K562 (cell line): Measurements from ENCODE around the gene PIP4K2A. TPM values are rescaled to one million over a fixed set of nuclear protein-coding genes. Genes with fewer than 3 reads are reported as not detected.

ENCODE experiments used
- CC2D1A ChIP-seq: fragments of 450-650 bp; IDR thresholded peaks from 2 replicates; pipeline ENCODE4 v1.6.1; 2017; ENCODE audit warnings: mild to moderate bottlenecking
- COPS2 ChIP-seq: fragments of 450-650 bp; conservative IDR thresholded peaks from 2 replicates; pipeline ENCODE4 v1.6.1; 2016; ENCODE audit warnings: mild to moderate bottlenecking, moderate library complexity
- FOSL1 ChIP-seq: fragments of 200-800 bp; sonication (Bioruptor generic); conservative IDR thresholded peaks from 2 replicates; pipeline ENCODE4 v1.6.1; 2016; ENCODE audit warnings: missing genetic modification characterization, missing compliant biosample characterization
- HMG20A ChIP-seq: fragments of 450-650 bp; formaldehyde crosslinking; conservative IDR thresholded peaks from 2 replicates; pipeline ENCODE4 v1.4.0; 2020; ENCODE audit warnings: mild to moderate bottlenecking, mixed read lengths
- IFI16 ChIP-seq: fragments of 250-450 bp; sonication (Bioruptor Pico); IDR thresholded peaks from 2 replicates; pipeline ENCODE4 v2.1.2; 2022; ENCODE audit warnings: mild to moderate bottlenecking, inconsistent platforms
- JUN ChIP-seq, 2 experiments: sonication (generic) in 1 of 2; formaldehyde crosslinking in 1 of 2; IDR thresholded peaks; 2 replicates each; pipeline versions ENCODE4 v1.6.1 to v1.8.0; 2012 to 2022; ENCODE audit warnings: borderline replicate concordance in 2 of 2, mild to moderate bottlenecking in 2 of 2, improper control_type of control experiment in 1 of 2, low read depth in 1 of 2, low read length in 1 of 2, missing genetic modification reagents in 1 of 2
- KLF6 ChIP-seq: fragments of 250-450 bp; sonication (Bioruptor Pico); IDR thresholded peaks from 2 replicates; pipeline ENCODE4 v1.4.0; 2020; ENCODE audit warnings: mild to moderate bottlenecking, moderate library complexity, borderline replicate concordance
- LCOR ChIP-seq: sonication (generic); formaldehyde crosslinking; IDR thresholded peaks from 2 replicates; pipeline ENCODE4 v1.8.0; 2022; ENCODE audit warnings: mild to moderate bottlenecking, missing genetic modification reagents
- MBD1 ChIP-seq: fragments of 250-450 bp; sonication (Bioruptor Pico); IDR thresholded peaks from 2 replicates; pipeline ENCODE4 v1.8.0; 2022; ENCODE audit warnings: inconsistent platforms
- NCOR1 ChIP-seq: fragments of 450-650 bp; IDR thresholded peaks from 2 replicates; pipeline ENCODE4 v1.6.1; 2016; ENCODE audit warnings: mild to moderate bottlenecking, moderate library complexity
- RBM15 ChIP-seq: fragments of 200-400 bp; formaldehyde crosslinking; IDR thresholded peaks from 2 replicates; pipeline ENCODE4 v1.6.1; 2018; ENCODE audit warnings: mild to moderate bottlenecking, low read length, moderate library complexity; ENCODE audit not compliant: insufficient read depth
- RCOR1 ChIP-seq, 2 experiments: IDR thresholded peaks; 2 replicates each; pipeline ENCODE4 v1.6.1; 2012; ENCODE audit warnings: low read depth in 2 of 2, low read length in 2 of 2, borderline replicate concordance in 1 of 2, improper control_type of control experiment in 1 of 2
- TFAP4 ChIP-seq: sonication (generic); formaldehyde crosslinking; IDR thresholded peaks from 2 replicates; pipeline ENCODE4 v1.8.0; 2022; ENCODE audit warnings: missing genetic modification reagents, mild to moderate bottlenecking, moderate library complexity, borderline replicate concordance
- THRAP3 ChIP-seq: fragments of 450-650 bp; IDR thresholded peaks from 2 replicates; pipeline ENCODE4 v1.6.1; 2016; ENCODE audit warnings: mild to moderate bottlenecking, inconsistent platforms, borderline replicate concordance
- ZNF134 ChIP-seq: fragments of 250-450 bp; sonication (Bioruptor Pico); conservative IDR thresholded peaks from 2 replicates; pipeline ENCODE4 v1.4.0; 2020
- ZNF717 ChIP-seq: fragments of 250-450 bp; sonication (Bioruptor Pico); IDR thresholded peaks from 2 replicates; pipeline ENCODE4 v1.5.0; 2021
- ZNF766 ChIP-seq: fragments of 200-800 bp; sonication (Bioruptor generic); conservative IDR thresholded peaks from 2 replicates; pipeline ENCODE4 v1.6.1; 2016; ENCODE audit warnings: missing genetic modification characterization, missing compliant biosample characterization
- polyA plus RNA-seq, 8 experiments: library from polyadenylated mRNA; depleted of rRNA in 4 of 8; stranded (reverse) in 5 of 8; unstranded in 3 of 8; fragments of >200 nt; fragmentation: Nextera tagmentation in 2 of 8; fragmentation: Illumina TruSeq in 1 of 8; extraction: Ambion mirVana in 2 of 8; extraction: Trizol in 1 of 8; gene quantifications; 2 replicates each; pipeline versions ENCODE4 v1.2.1 to v1.2.3, GENCODE V29; 2011 to 2014; ENCODE audit warnings: inconsistent platforms in 1 of 8, missing spikeins in 1 of 8
- total RNA-seq, 7 experiments: library from RNA; depleted of rRNA in 6 of 7; stranded (reverse); fragments of >200 nt in 6 of 7; fragmentation: Illumina TruSeq in 2 of 7; extraction: Trizol in 2 of 7; gene quantifications; 2 replicates each; pipeline versions ENCODE4 v1.2.1 to v1.2.3, GENCODE V29; 2011 to 2021; ENCODE audit warnings: low replicate concordance in 1 of 7
- TF ChIP-seq, protein P1 (sequence below): fragments of 250-450 bp; sonication (Bioruptor Pico); IDR thresholded peaks from 2 replicates; pipeline ENCODE4 v1.4.0; 2020
- TF ChIP-seq, protein P2 (sequence below): sonication (generic); formaldehyde crosslinking; IDR thresholded peaks from 2 replicates; pipeline ENCODE4 v1.9.0; 2022; ENCODE audit warnings: mild to moderate bottlenecking, missing genetic modification reagents
- TF ChIP-seq, protein P3 (sequence below), 3 experiments: IDR thresholded peaks in 2 of 3; conservative IDR thresholded peaks in 1 of 3; 2 replicates each; pipeline ENCODE4 v1.5.1; 2011 to 2012; ENCODE audit warnings: low read length in 3 of 3, mild to moderate bottlenecking in 3 of 3, control low read depth in 2 of 3, improper control_type of control experiment in 1 of 3, inconsistent platforms in 1 of 3, low read depth in 1 of 3, mixed read lengths in 1 of 3, moderate library complexity in 1 of 3; ENCODE audit not compliant: insufficient read depth in 2 of 3
- TF ChIP-seq, protein P4 (sequence below): fragments of 250-450 bp; sonication (Bioruptor Pico); IDR thresholded peaks from 2 replicates; pipeline ENCODE4 v1.6.1; 2021; ENCODE audit warnings: mild to moderate bottlenecking

The PIP4K2A gene
- total and polyA plus RNA-seq, 9 of the 15 experiments (the other 6 are each of a cell fraction or from before 2014, with no cell fraction given) = 35.6 to 117 (median 71.9) TPM

GRCh38 chr10:22643775-22644174 is 70.6 kb downstream of the PIP4K2A start (continued):
- TF ChIP-seq COPS2 = no peak
- TF ChIP-seq JUN (IDR thresholded peaks at IDR 0.05; ENCODE audit: borderline replicate concordance, low read depth, low read length) = no peak
- no peak for TF ChIP-seq JUN (CRISPR knock-in tag; IDR thresholded peaks at IDR 0.05; ENCODE audit: borderline replicate concordance)
- no peak for TF ChIP-seq HMG20A (CRISPR knock-in tag)
- peak; percentile 43; the same call in 1 of the 2 replicates for TF ChIP-seq NCOR1
- no peak for TF ChIP-seq THRAP3
- TF ChIP-seq, protein P1, sequence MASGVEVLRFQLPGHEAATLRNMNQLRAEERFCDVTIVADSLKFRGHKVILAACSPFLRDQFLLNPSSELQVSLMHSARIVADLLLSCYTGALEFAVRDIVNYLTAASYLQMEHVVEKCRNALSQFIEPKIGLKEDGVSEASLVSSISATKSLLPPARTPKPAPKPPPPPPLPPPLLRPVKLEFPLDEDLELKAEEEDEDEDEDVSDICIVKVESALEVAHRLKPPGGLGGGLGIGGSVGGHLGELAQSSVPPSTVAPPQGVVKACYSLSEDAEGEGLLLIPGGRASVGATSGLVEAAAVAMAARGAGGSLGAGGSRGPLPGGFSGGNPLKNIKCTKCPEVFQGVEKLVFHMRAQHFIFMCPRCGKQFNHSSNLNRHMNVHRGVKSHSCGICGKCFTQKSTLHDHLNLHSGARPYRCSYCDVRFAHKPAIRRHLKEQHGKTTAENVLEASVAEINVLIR (CRISPR knock-in tag) = no peak
- TF ChIP-seq, protein P2, sequence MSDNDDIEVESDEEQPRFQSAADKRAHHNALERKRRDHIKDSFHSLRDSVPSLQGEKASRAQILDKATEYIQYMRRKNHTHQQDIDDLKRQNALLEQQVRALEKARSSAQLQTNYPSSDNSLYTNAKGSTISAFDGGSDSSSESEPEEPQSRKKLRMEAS (CRISPR knock-in tag) = no peak
- TF ChIP-seq LCOR (CRISPR knock-in tag) = no peak
- no peak for TF ChIP-seq KLF6 (CRISPR knock-in tag)
- TF ChIP-seq MBD1 (CRISPR knock-in tag) = no peak
- no peak for TF ChIP-seq ZNF134 (CRISPR knock-in tag)
- TF ChIP-seq, protein P3, sequence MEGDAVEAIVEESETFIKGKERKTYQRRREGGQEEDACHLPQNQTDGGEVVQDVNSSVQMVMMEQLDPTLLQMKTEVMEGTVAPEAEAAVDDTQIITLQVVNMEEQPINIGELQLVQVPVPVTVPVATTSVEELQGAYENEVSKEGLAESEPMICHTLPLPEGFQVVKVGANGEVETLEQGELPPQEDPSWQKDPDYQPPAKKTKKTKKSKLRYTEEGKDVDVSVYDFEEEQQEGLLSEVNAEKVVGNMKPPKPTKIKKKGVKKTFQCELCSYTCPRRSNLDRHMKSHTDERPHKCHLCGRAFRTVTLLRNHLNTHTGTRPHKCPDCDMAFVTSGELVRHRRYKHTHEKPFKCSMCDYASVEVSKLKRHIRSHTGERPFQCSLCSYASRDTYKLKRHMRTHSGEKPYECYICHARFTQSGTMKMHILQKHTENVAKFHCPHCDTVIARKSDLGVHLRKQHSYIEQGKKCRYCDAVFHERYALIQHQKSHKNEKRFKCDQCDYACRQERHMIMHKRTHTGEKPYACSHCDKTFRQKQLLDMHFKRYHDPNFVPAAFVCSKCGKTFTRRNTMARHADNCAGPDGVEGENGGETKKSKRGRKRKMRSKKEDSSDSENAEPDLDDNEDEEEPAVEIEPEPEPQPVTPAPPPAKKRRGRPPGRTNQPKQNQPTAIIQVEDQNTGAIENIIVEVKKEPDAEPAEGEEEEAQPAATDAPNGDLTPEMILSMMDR (IDR thresholded peaks at IDR 0.05 in 2 of 3, conservative IDR thresholded peaks at IDR 0.05 in 1 of 3; ENCODE audit: insufficient read depth in 2 of 3, low read depth in 1 of 3, low read length in 3 of 3) = peak in 1 of 3 experiments; percentile 11; a peak in 1 of 6 replicates
- peak; percentile 18; the same call in 1 of the 2 replicates for TF ChIP-seq CC2D1A
- no peak for TF ChIP-seq ZNF717 (CRISPR knock-in tag)
- TF ChIP-seq RCOR1 (IDR thresholded peaks at IDR 0.05; ENCODE audit: borderline replicate concordance in 1 of 2, low read depth in 2 of 2, low read length in 2 of 2) = no peak
- no peak for TF ChIP-seq IFI16
- peak; percentile 82; the same call in 1 of the 2 replicates for TF ChIP-seq ZNF766 (CRISPR knock-in tag)
- no peak for TF ChIP-seq RBM15
- TF ChIP-seq, protein P4, sequence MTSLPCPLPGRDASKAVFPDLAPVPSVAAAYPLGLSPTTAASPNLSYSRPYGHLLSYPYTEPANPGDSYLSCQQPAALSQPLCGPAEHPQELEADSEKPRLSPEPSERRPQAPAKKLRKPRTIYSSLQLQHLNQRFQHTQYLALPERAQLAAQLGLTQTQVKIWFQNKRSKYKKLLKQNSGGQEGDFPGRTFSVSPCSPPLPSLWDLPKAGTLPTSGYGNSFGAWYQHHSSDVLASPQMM (CRISPR knock-in tag) = no peak
- TF ChIP-seq TFAP4 (CRISPR knock-in tag) = 0 out of 2 replicates have a peak, but pooled peaks have one; percentile 39
- TF ChIP-seq FOSL1 (tag) = no peak
